Vagina (tissue), 2 donors: ENCODE results near the gene LRRN2. TPM values are rescaled to one million over a fixed set of nuclear protein-coding genes. Genes with fewer than 3 reads are reported as not detected.
A peak's percentile ranks its signal among the peaks of the same experiment; 100 is the strongest.

Experiments used
- DNase-seq, 2 donors: peaks; one replicate each; pipeline ENCODE4 v3.0.0-alpha.2; 2017; ENCODE audit errors: extremely low spot score in 2 of 2
- H3K27ac ChIP-seq: fragments of 200-600 bp; sonication (generic); one replicate; pipeline ENCODE4 v1.5.1; 2019
- H3K27me3 ChIP-seq: fragments of 200-600 bp; sonication (generic); one replicate; pipeline ENCODE4 v1.5.1; 2019
- H3K36me3 ChIP-seq, 2 donors: fragments of 200-600 bp; sonication (generic); one replicate each; pipeline ENCODE4 v1.5.1; 2017 to 2019
- H3K4me1 ChIP-seq: fragments of 200-600 bp; sonication (generic); one replicate; pipeline ENCODE4 v1.5.1; 2019
- H3K4me3 ChIP-seq, 2 donors: fragments of 200-600 bp; sonication (generic); 1 replicate in 1 of 2; 2 replicates in 1 of 2; pipeline ENCODE4 v1.5.1; 2016 to 2019
- H3K9me3 ChIP-seq: fragments of 200-600 bp; sonication (generic); one replicate; pipeline ENCODE4 v1.5.1; 2019
- POLR2A ChIP-seq, 2 donors: fragments of 450-650 bp; IDR thresholded peaks; one replicate each; pipeline ENCODE4 v1.6.1; 2017; ENCODE audit warnings: antibody characterized with exemption in 2 of 2, mild to moderate bottlenecking in 2 of 2, moderate library complexity in 2 of 2
- POLR2AphosphoS5 ChIP-seq, 2 donors: sonication (generic); formaldehyde crosslinking; IDR thresholded peaks; one replicate each; pipeline ENCODE4 v1.9.0; 2017; ENCODE audit warnings: antibody characterized with exemption in 2 of 2, mild to moderate bottlenecking in 2 of 2, low read depth in 1 of 2; ENCODE audit not compliant: insufficient read depth in 1 of 2
- intact Hi-C: fragments of 100-400 bp; cut with DNase I; formaldehyde crosslinking; loops from one replicate; pipeline ENCODE4 v1.15.1; 2023
- total RNA-seq: library from RNA; depleted of rRNA; stranded (reverse); fragments of >200 nt; gene quantifications from one replicate; pipeline ENCODE4 v1.2.3, GENCODE V29; 2016
- TF ChIP-seq, protein P1 (sequence below), 3 experiments: fragments of 450-650 bp in 2 of 3; fragments of 200-600 bp in 1 of 3; sonication (generic) in 1 of 3; IDR thresholded peaks; one replicate each; pipeline ENCODE4 v1.5.1; 2017 to 2019; ENCODE audit warnings: antibody characterized with exemption in 3 of 3, mild to moderate bottlenecking in 2 of 3, moderate library complexity in 2 of 3

The LRRN2 gene
- total RNA-seq, 1 donor from 2014 or later, result 3.4 TPM

DNA sequence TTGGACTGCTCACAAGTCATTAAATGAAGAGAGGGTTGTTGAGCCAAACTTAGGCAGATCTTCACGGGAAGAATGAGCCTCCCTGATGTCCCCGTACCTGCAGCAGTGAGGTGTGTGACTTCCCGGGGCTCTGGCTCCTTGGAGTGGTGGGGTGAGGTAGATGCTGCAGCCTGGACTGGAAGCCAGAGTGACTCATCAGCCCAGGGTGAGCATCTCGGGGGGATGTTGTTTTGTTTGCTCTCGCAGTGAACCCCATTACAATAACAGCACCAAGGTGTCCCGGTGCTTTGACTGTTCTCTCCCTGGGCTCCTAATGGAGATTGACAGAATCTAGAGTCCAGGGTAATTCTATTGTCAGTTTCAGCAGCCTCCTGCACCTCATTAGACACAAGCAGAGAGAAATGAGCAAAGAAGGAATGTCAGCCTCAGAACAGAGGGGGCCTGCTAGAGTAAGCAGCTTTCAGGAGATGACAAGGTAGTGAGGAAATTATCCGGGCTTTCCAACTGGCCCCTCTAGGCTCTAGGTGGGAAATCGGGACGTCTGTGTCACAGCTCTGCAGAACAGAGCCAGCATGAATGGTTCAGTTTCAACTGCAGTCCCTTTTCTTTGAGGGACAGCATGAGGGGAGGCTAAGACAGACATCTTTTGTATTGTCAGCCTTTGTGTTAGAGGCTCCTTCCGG is 36.0 kb upstream of the LRRN2 start:
- TF ChIP-seq, protein P1, sequence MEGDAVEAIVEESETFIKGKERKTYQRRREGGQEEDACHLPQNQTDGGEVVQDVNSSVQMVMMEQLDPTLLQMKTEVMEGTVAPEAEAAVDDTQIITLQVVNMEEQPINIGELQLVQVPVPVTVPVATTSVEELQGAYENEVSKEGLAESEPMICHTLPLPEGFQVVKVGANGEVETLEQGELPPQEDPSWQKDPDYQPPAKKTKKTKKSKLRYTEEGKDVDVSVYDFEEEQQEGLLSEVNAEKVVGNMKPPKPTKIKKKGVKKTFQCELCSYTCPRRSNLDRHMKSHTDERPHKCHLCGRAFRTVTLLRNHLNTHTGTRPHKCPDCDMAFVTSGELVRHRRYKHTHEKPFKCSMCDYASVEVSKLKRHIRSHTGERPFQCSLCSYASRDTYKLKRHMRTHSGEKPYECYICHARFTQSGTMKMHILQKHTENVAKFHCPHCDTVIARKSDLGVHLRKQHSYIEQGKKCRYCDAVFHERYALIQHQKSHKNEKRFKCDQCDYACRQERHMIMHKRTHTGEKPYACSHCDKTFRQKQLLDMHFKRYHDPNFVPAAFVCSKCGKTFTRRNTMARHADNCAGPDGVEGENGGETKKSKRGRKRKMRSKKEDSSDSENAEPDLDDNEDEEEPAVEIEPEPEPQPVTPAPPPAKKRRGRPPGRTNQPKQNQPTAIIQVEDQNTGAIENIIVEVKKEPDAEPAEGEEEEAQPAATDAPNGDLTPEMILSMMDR (IDR thresholded peaks at IDR 0.05), result no peak
- TF ChIP-seq POLR2AphosphoS5 (IDR thresholded peaks at IDR 0.05; ENCODE audit: insufficient read depth in 1 of 2, low read depth in 1 of 2), result no peak
- TF ChIP-seq POLR2A (IDR thresholded peaks at IDR 0.05), result no peak
- intact Hi-C loops, result no loop called here
- DNase-seq, result peak in 1 of 2 donors; percentile 72
- Histone ChIP-seq H3K9me3 (no peaks in the 10 kb centered on the region), H3K27me3 (no peaks in the 10 kb centered on the region), H3K36me3 (no peaks in the 10 kb centered on the region), H3K4me3 (no peak overlapping the region), H3K4me1 (no peaks in the 10 kb centered on the region), H3K27ac (no peak overlapping the region)

DNA sequence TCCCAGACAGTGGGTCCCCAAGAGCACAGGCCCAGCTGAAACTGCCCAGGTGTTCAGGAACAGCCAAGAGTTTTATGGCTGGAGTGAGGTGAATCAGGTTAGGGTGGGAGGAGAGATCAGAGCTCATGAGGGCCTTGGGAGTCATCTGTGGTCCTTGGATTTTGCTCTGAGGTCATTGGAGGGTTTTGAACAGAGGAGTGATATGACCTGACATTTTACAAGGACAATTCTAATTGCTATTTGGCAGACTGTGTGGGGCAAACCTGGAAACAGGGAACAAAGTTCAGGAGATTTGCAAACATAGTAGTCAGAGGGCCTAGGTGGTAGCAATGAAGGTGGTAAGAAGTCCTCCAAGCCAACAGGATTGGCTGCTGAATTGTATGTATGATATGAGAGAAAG is 31.1 kb upstream of the LRRN2 start:
- no peaks in the 10 kb centered on the region for H3K9me3 ChIP-seq
- H3K27me3 ChIP-seq, result no peaks in the 10 kb centered on the region
- H3K4me1 ChIP-seq, result peaks cover 5% of the 10 kb centered on the region
- intact Hi-C loops, result no loop called here
- no peak for DNase-seq
- H3K27ac ChIP-seq, result no peak overlapping the region
- H3K36me3 ChIP-seq, result no peaks in the 10 kb centered on the region
- H3K4me3 ChIP-seq, result no peak overlapping the region
- TF ChIP-seq POLR2A (IDR thresholded peaks at IDR 0.05) (no peak), POLR2AphosphoS5 (IDR thresholded peaks at IDR 0.05; ENCODE audit: insufficient read depth in 1 of 2, low read depth in 1 of 2) (no peak)
- TF ChIP-seq, protein P1 (IDR thresholded peaks at IDR 0.05), result no peak

DNA sequence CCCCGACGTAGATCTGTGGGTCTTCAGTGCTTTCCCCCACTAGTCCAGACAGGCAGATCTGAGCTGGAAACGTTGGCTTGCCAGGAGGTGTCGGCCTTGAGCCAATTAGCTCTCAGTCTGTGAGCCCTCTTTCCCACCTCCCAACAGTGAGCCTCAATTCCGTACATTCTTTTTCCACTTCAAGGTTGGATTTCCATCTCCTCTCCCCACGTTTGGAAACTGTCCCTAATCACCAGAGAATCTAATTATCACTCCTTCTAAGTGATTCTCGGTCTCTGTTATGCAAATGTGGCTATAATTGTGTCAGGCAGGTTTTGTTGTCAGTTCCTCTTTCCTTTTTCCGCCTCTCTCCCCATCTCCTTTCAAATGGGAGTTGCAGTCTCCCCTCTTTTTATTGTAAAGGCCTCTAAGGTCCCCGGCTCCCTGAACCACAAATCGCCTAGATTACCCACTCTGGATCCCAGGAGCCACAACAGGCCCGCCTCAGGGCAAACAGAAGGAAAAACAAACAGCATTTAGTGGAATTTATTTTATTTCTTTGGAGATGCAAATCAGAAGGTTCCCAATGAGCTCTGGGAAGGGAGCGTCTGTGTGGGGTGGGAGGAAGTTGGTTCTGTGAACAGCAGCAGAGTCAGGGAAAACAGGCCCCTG is 29.4 kb upstream of the LRRN2 start:
- no peak for DNase-seq
- H3K9me3 ChIP-seq, result no peaks in the 10 kb centered on the region
- TF ChIP-seq POLR2AphosphoS5 (IDR thresholded peaks at IDR 0.05; ENCODE audit: insufficient read depth in 1 of 2, low read depth in 1 of 2), result no peak
- TF ChIP-seq, protein P1 (IDR thresholded peaks at IDR 0.05), result no peak
- TF ChIP-seq POLR2A (IDR thresholded peaks at IDR 0.05), result no peak
- intact Hi-C loops, result no loop called here
- no peaks in the 10 kb centered on the region for H3K36me3 ChIP-seq
- H3K27ac ChIP-seq, result no peak overlapping the region
- no peaks in the 10 kb centered on the region for H3K27me3 ChIP-seq
- H3K4me1 ChIP-seq, result peaks cover 5% of the 10 kb centered on the region
- no peak overlapping the region for H3K4me3 ChIP-seq

DNA sequence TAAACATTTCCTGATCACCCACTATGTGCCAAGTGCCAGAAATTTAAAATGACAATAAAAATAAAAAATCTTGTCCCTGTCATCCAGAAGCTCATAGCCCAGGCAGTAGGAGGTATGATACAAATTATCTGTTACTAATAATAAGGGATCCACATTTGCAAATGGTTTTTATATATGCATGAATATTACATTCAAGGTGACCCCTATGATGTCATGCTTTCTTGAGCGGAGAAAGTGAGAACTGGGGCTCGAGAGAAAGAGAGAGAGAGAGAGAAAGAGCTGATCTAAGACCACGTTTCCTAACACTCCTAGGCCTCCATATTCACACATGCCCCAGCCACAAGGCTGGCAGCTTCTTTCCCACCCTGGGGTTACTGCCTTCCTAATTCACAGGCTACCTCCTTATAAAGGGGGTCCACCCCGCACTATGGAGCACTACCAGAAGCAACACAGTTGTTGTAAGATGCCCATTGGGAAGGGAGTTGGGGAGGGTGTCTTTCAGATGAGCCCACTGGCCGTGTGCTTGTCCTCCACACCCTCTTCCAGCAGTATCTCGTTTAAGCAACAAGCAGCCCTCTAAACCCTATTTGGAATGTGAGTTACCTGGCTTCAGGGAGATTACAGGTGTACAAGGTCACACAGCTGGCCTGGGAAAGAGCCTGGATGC is 28.8 kb upstream of the LRRN2 start:
- no peak overlapping the region for H3K4me3 ChIP-seq
- no peak overlapping the region for H3K27ac ChIP-seq
- intact Hi-C loops, result no loop called here
- peaks cover 5% of the 10 kb centered on the region for H3K4me1 ChIP-seq
- TF ChIP-seq POLR2A (IDR thresholded peaks at IDR 0.05) (no peak), POLR2AphosphoS5 (IDR thresholded peaks at IDR 0.05; ENCODE audit: insufficient read depth in 1 of 2, low read depth in 1 of 2) (no peak)
- TF ChIP-seq, protein P1 (IDR thresholded peaks at IDR 0.05), result no peak
- H3K36me3 ChIP-seq, result no peaks in the 10 kb centered on the region
- no peaks in the 10 kb centered on the region for H3K9me3 ChIP-seq
- H3K27me3 ChIP-seq, result no peaks in the 10 kb centered on the region
- DNase-seq, result no peak
